ENCODE measurements around the gene BORCS6.

- TF ChIP-seq RCOR1 (IDR thresholded peaks at IDR 0.05; ENCODE audit: insufficient replicate concordance, low read length) (no peak), CTCF (conservative IDR thresholded peaks at IDR 0.05; ENCODE audit: low read depth, low read length) (no peak), MAFK (IDR thresholded peaks at IDR 0.05; ENCODE audit: low read depth, low read length) (no peak), POLR2A (IDR thresholded peaks at IDR 0.05; ENCODE audit: low read depth, low read length) (no peak), BHLHE40 (IDR thresholded peaks at IDR 0.05; ENCODE audit: low read depth, low read length) (no peak), RFX5 (IDR thresholded peaks at IDR 0.05; ENCODE audit: low read depth, low read length) (no peak), MAZ (IDR thresholded peaks at IDR 0.05; ENCODE audit: borderline replicate concordance, low read depth, low read length) (no peak), CEBPB (IDR thresholded peaks at IDR 0.05; ENCODE audit: low read depth, low read length) (no peak), RAD21 (IDR thresholded peaks at IDR 0.05; ENCODE audit: low read length) (no peak), USF2 (IDR thresholded peaks at IDR 0.05; ENCODE audit: low read depth, low read length) (no peak), CHD1 (IDR thresholded peaks at IDR 0.05; ENCODE audit: low read depth, low read length) (no peak)
- TF ChIP-seq, protein P1, sequence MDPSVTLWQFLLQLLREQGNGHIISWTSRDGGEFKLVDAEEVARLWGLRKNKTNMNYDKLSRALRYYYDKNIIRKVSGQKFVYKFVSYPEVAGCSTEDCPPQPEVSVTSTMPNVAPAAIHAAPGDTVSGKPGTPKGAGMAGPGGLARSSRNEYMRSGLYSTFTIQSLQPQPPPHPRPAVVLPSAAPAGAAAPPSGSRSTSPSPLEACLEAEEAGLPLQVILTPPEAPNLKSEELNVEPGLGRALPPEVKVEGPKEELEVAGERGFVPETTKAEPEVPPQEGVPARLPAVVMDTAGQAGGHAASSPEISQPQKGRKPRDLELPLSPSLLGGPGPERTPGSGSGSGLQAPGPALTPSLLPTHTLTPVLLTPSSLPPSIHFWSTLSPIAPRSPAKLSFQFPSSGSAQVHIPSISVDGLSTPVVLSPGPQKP (IDR thresholded peaks at IDR 0.05; ENCODE audit: borderline replicate concordance, low read depth, low read length): no peak
Measured at GRCh38 chr17:8164815-8165131, 25.2 kb downstream of the BORCS6 start.

All from IMR-90 (cell line).